Measurements from ENCODE around the gene TAS1R3.

TAS1R3 gene

GRCh38 chr1:1380860-1381259 is 49.8 kb downstream of the TAS1R3 start:
- Histone ChIP-seq H3K4me2 (ENCODE audit: low read length) (no peak overlapping the region), H3K36me3 (ENCODE audit: control insufficient read depth, low read length) (peaks cover 19% of the 10 kb centered on the region), H4K20me1 (ENCODE audit: control insufficient read depth, insufficient read depth, low read depth, low read length) (peaks cover 4% of the 10 kb centered on the region; the same call in 1 of the 2 replicates), H3K27me3 (ENCODE audit: control insufficient read depth, low read length) (no peaks in the 10 kb centered on the region), H3K4me3 (ENCODE audit: low read length) (no peak overlapping the region), H3K9me2 (replicated peaks; ENCODE audit: control insufficient read depth, low read length) (no peaks in the 10 kb centered on the region), H3K27ac (ENCODE audit: low read depth, low read length) (no peak overlapping the region), H3K79me2 (ENCODE audit: control insufficient read depth, low read length) (peaks cover 28% of the 10 kb centered on the region), H3K9me3 (ENCODE audit: control insufficient read depth, insufficient read depth, low read length) (no peaks in the 10 kb centered on the region), H3K4me1 (ENCODE audit: control insufficient read depth, low read length) (peaks cover 8% of the 10 kb centered on the region), H3F3A (ENCODE audit: control insufficient read depth, insufficient read depth) (peaks cover 7% of the 10 kb centered on the region)
- TF ChIP-seq EZH2phosphoT487 (IDR thresholded peaks at IDR 0.05; ENCODE audit: borderline replicate concordance, low read length), result no peak
- no peak for TF ChIP-seq CTCF (IDR thresholded peaks at IDR 0.05; ENCODE audit: low read depth, low read length, poor library complexity, severe bottlenecking)

GRCh38 chr1:1381294-1381693 is 50.2 kb downstream of the TAS1R3 start:
- H4K20me1 ChIP-seq (ENCODE audit: control insufficient read depth, insufficient read depth, low read depth, low read length), result peaks cover 4% of the 10 kb centered on the region; the same call in 1 of the 2 replicates
- no peak for TF ChIP-seq EZH2phosphoT487 (IDR thresholded peaks at IDR 0.05; ENCODE audit: borderline replicate concordance, low read length)
- no peak for TF ChIP-seq CTCF (IDR thresholded peaks at IDR 0.05; ENCODE audit: low read depth, low read length, poor library complexity, severe bottlenecking)

More at GRCh38 chr1:1381294-1381693, 50.2 kb downstream of the TAS1R3 start:
- peaks cover 21% of the 10 kb centered on the region for H3K36me3 ChIP-seq (ENCODE audit: control insufficient read depth, low read length)
- H3K4me1 ChIP-seq (ENCODE audit: control insufficient read depth, low read length), result peaks cover 4% of the 10 kb centered on the region
- no peaks in the 10 kb centered on the region for H3K9me2 ChIP-seq (replicated peaks; ENCODE audit: control insufficient read depth, low read length)
- no peaks in the 10 kb centered on the region for H3K9me3 ChIP-seq (ENCODE audit: control insufficient read depth, insufficient read depth, low read length)
- H3F3A ChIP-seq (ENCODE audit: control insufficient read depth, insufficient read depth), result peaks cover 7% of the 10 kb centered on the region
- H3K4me2 ChIP-seq (ENCODE audit: low read length), result no peak overlapping the region
- peaks cover 27% of the 10 kb centered on the region for H3K79me2 ChIP-seq (ENCODE audit: control insufficient read depth, low read length)
- no peaks in the 10 kb centered on the region for H3K27me3 ChIP-seq (ENCODE audit: control insufficient read depth, low read length)
- H3K4me3 ChIP-seq (ENCODE audit: low read length), result no peak overlapping the region
- H3K27ac ChIP-seq (ENCODE audit: low read depth, low read length), result no peak overlapping the region

Data from DOHH2 (cell line).